ENCODE measurements around the gene SLC46A3.
"Not testable (repeated sequence)": the region's sequence is repeated elsewhere in the genome, so short reads cannot be mapped to it uniquely, and the experiment has no call there.

Gene SLC46A3

GRCh38 chr13:28729541-28729940, 10.8 kb upstream of the SLC46A3 start:
- no peak for DNase-seq

- DNase-seq: no peak
Measured at GRCh38 chr13:28728642-28729041, 9.9 kb upstream of the SLC46A3 start.

- DNase-seq: no peak
Measured at GRCh38 chr13:28725046-28725610, 6.4 kb upstream of the SLC46A3 start.

- DNase-seq: no peak
Measured at GRCh38 chr13:28723806-28724205, 5.0 kb upstream of the SLC46A3 start.

- no peak for DNase-seq
Measured at GRCh38 chr13:28719227-28720055, 671 bp upstream of the SLC46A3 start.

GRCh38 chr13:28718196-28718542, 601 bp downstream of the SLC46A3 start:
- no peak for DNase-seq

- DNase-seq: no peak
Measured at GRCh38 chr13:28717170-28717569, 1.6 kb downstream of the SLC46A3 start.

GRCh38 chr13:28716511-28716910, 2.3 kb downstream of the SLC46A3 start:
- DNase-seq: no peak

GRCh38 chr13:28714651-28715050, 4.1 kb downstream of the SLC46A3 start:
- no peak for DNase-seq

GRCh38 chr13:28710161-28710560, 8.6 kb downstream of the SLC46A3 start:
- DNase-seq: no peak

- DNase-seq: no peak
Measured at GRCh38 chr13:28707629-28708427, 10.9 kb downstream of the SLC46A3 start.

GRCh38 chr13:28705461-28706083, 13.2 kb downstream of the SLC46A3 start:
- DNase-seq: no peak

- DNase-seq: no peak
Measured at GRCh38 chr13:28704919-28705318, 13.9 kb downstream of the SLC46A3 start.

- no peak for DNase-seq
Measured at GRCh38 chr13:28704282-28704681, 14.5 kb downstream of the SLC46A3 start.

- no peak for DNase-seq
Measured at GRCh38 chr13:28699246-28699645, 19.5 kb downstream of the SLC46A3 start.

GRCh38 chr13:28697441-28697840, 21.3 kb downstream of the SLC46A3 start:
- DNase-seq: no peak

GRCh38 chr13:28693605-28694491, 24.9 kb downstream of the SLC46A3 start:
- not testable (repeated sequence) for DNase-seq

- DNase-seq: no peak
Measured at GRCh38 chr13:28685892-28686291, 32.9 kb downstream of the SLC46A3 start.

- no peak for DNase-seq
Measured at GRCh38 chr13:28685114-28685513, 33.7 kb downstream of the SLC46A3 start.

GRCh38 chr13:28684257-28684656, 34.5 kb downstream of the SLC46A3 start:
- DNase-seq: no peak

- DNase-seq: not testable (repeated sequence)
Measured at GRCh38 chr13:28683169-28683568, 35.6 kb downstream of the SLC46A3 start.

GRCh38 chr13:28680541-28680940, 38.2 kb downstream of the SLC46A3 start:
- no peak for DNase-seq
